ENCODE data around the gene FLNB.

GRCh38 chr3:57961828-57962447, 46.3 kb upstream of the FLNB start:
- TF ChIP-seq YY1 (IDR thresholded peaks at IDR 0.05; ENCODE audit: low read depth): no peak
- TF ChIP-seq USF1 (IDR thresholded peaks at IDR 0.05): no peak
- TF ChIP-seq MAX (IDR thresholded peaks at IDR 0.05): no peak

Measured in Ishikawa (cell line).